Transverse colon (tissue), 4 donors: ENCODE measurements around the gene GAGE10. TPM values are rescaled to one million over a fixed set of nuclear protein-coding genes. Genes with fewer than 3 reads are reported as not detected.

ENCODE experiments used
- DNase-seq: peaks from one replicate; pipeline ENCODE4 v3.0.0-alpha.2; 2019
- H3K27ac ChIP-seq, 4 donors: fragments of 200-600 bp; sonication (generic); 2 replicates each; pipeline ENCODE4 v1.5.1; 2016 to 2018; ENCODE audit warnings: inconsistent platforms in 4 of 4
- H3K27me3 ChIP-seq: fragments of 200-600 bp; sonication (generic); 2 replicates; pipeline ENCODE4 v1.5.1; 2017; ENCODE audit warnings: inconsistent platforms
- H3K36me3 ChIP-seq, 4 donors: fragments of 200-600 bp; sonication (generic); 2 replicates each; pipeline ENCODE4 v1.5.1; 2017 to 2019; ENCODE audit warnings: inconsistent platforms in 4 of 4
- H3K4me1 ChIP-seq, 4 donors: fragments of 200-600 bp; sonication (generic); 2 replicates each; pipeline ENCODE4 v1.5.1; 2017 to 2020; ENCODE audit warnings: inconsistent platforms in 4 of 4
- H3K4me3 ChIP-seq, 4 donors: fragments of 200-600 bp; sonication (generic); 1 replicate in 1 of 4; 2 replicates in 3 of 4; pipeline versions ENCODE4 v1.5.1 to v1.6.1; 2017 to 2019; ENCODE audit warnings: inconsistent platforms in 4 of 4
- H3K9me3 ChIP-seq, 2 donors: fragments of 200-600 bp; sonication (generic); 2 replicates each; pipeline ENCODE4 v1.5.1; 2017 to 2019; ENCODE audit warnings: inconsistent platforms in 2 of 2
- EP300 ChIP-seq: sonication (generic); formaldehyde crosslinking; IDR thresholded peaks from one replicate; pipeline ENCODE4 v1.6.1; 2017; ENCODE audit warnings: antibody characterized with exemption, low read depth
- POLR2A ChIP-seq: fragments of 450-650 bp; IDR thresholded peaks from one replicate; pipeline ENCODE4 v1.6.1; 2016; ENCODE audit warnings: antibody characterized with exemption, mild to moderate bottlenecking, moderate library complexity
- POLR2AphosphoS5 ChIP-seq, 3 donors: sonication (generic); formaldehyde crosslinking; IDR thresholded peaks; one replicate each; pipeline ENCODE4 v1.6.1; 2016; ENCODE audit warnings: antibody characterized with exemption in 3 of 3
- WGBS, 2 donors: methylation state at CpG; one replicate each; pipeline ENCODE4 v1.1.5; 2018; ENCODE audit warnings: low coverage in 1 of 2; 5-methylcytosine and 5-hydroxymethylcytosine counted together
- in situ Hi-C, 4 donors: fragments of 200-750 bp; cut with MboI; loops; one replicate each; pipeline versions ENCODE4 v1.15.0 to v1.15.1; 2017; ENCODE audit warnings: low sequenced_read_pairs in 3 of 4, low pct_ligation_motif_present in 1 of 4, low pct_unique_long_range_greater_than_20kb in 1 of 4
- intact Hi-C: fragments of 100-400 bp; cut with DNase I; formaldehyde crosslinking; loops from one replicate; pipeline ENCODE4 v1.15.1; 2023; ENCODE audit warnings: low total_unique reads
- total RNA-seq, 4 donors: library from RNA; depleted of rRNA; stranded (reverse); fragments of >200 nt; gene quantifications; one replicate each; pipeline ENCODE4 v1.1.0, GENCODE V29; 2016
- TF ChIP-seq, protein P1 (sequence below), 5 experiments: fragments of 200-600 bp in 3 of 5; fragments of 450-650 bp in 2 of 5; sonication (generic) in 3 of 5; IDR thresholded peaks; 1 replicate in 2 of 5; 2 replicates in 3 of 5; pipeline ENCODE4 v1.5.1; 2016 to 2017; ENCODE audit warnings: antibody characterized with exemption in 5 of 5, inconsistent platforms in 3 of 5, mild to moderate bottlenecking in 2 of 5, moderate library complexity in 1 of 5

Gene GAGE10
- total RNA-seq, 4 donors from 2014 or later: not detected

DNA sequence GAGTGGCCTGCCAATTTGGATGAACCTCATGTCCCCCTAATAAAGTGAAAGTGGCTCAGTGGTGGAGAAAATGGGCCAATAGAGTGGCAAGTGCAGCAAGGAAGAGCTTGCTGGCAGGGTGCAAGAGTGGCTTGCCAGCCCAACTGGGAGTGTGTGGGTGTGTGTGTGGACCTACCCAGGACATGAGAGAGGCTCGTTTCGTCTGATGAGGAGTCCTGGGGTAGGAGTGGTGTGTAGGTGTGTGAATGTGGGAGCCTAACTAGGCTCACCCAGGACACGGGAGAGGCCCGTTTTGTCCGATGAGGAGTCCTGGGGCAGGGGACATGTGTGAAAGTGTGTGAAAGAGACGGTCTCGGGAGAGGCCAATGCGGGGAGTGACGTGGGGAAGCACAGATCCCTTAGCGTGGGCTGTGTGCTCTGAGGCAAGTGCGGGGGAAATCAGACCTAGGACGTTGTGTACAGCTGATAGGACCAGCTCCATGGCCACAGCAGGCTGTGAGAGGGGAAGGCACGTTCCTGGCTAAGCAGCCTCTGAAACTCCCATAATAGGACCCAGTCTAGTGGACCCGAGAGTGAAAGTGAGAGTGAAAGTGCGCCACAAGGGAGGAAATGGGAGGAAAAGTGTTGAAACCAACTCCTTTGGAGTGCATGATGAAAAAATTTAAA lies 5.3 kb downstream of the GAGE10 start:
- H3K4me1 ChIP-seq: peaks cover 0 to 11% (median 8%) of the 10 kb centered on the region in 4 donors
- WGBS, 2 donors: 57% methylated on average over 15 of the region's 15 CpGs; no CpG with 5 or more reads in 1 of the 2 donors
- intact Hi-C loops: no loop called here
- in situ Hi-C loops: no loop called here
- H3K4me3 ChIP-seq: peak overlapping the region in 3 of 4 donors; percentile 20 to 44 (median 25)
- no peaks in the 10 kb centered on the region for H3K9me3 ChIP-seq
- H3K27ac ChIP-seq: peak overlapping the region in 3 of 4 donors; percentile 69 to 80 (median 70)
- no peaks in the 10 kb centered on the region for H3K27me3 ChIP-seq
- H3K36me3 ChIP-seq: no peaks in the 10 kb centered on the region
- TF ChIP-seq, protein P1, sequence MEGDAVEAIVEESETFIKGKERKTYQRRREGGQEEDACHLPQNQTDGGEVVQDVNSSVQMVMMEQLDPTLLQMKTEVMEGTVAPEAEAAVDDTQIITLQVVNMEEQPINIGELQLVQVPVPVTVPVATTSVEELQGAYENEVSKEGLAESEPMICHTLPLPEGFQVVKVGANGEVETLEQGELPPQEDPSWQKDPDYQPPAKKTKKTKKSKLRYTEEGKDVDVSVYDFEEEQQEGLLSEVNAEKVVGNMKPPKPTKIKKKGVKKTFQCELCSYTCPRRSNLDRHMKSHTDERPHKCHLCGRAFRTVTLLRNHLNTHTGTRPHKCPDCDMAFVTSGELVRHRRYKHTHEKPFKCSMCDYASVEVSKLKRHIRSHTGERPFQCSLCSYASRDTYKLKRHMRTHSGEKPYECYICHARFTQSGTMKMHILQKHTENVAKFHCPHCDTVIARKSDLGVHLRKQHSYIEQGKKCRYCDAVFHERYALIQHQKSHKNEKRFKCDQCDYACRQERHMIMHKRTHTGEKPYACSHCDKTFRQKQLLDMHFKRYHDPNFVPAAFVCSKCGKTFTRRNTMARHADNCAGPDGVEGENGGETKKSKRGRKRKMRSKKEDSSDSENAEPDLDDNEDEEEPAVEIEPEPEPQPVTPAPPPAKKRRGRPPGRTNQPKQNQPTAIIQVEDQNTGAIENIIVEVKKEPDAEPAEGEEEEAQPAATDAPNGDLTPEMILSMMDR (IDR thresholded peaks at IDR 0.05): no peak
- TF ChIP-seq POLR2A (no peak), EP300 (no peak), POLR2AphosphoS5 (IDR thresholded peaks at IDR 0.05) (no peak)
- DNase-seq: no peak

GRCh38 chrX:49309401-49309981 lies 6.0 kb downstream of the GAGE10 start:
- H3K9me3 ChIP-seq: no peaks in the 10 kb centered on the region
- peak overlapping the region; percentile 42 to 80 (median 70) for H3K27ac ChIP-seq
- peak overlapping the region; percentile 5 to 44 (median 22) for H3K4me3 ChIP-seq
- no peak for TF ChIP-seq EP300
- no peak for TF ChIP-seq POLR2A
- TF ChIP-seq, protein P1 (IDR thresholded peaks at IDR 0.05): no peak
- TF ChIP-seq POLR2AphosphoS5 (IDR thresholded peaks at IDR 0.05): no peak
- intact Hi-C loops: no loop called here
- H3K36me3 ChIP-seq: no peaks in the 10 kb centered on the region
- no peaks in the 10 kb centered on the region for H3K27me3 ChIP-seq
- in situ Hi-C loops: no loop called here
- WGBS, 2 donors: 32% methylated on average over 8 of the region's 8 CpGs; no CpG with 5 or more reads in 1 of the 2 donors
- no peak for DNase-seq
- peaks cover 0 to 11% (median 8%) of the 10 kb centered on the region in 4 donors for H3K4me1 ChIP-seq

DNA sequence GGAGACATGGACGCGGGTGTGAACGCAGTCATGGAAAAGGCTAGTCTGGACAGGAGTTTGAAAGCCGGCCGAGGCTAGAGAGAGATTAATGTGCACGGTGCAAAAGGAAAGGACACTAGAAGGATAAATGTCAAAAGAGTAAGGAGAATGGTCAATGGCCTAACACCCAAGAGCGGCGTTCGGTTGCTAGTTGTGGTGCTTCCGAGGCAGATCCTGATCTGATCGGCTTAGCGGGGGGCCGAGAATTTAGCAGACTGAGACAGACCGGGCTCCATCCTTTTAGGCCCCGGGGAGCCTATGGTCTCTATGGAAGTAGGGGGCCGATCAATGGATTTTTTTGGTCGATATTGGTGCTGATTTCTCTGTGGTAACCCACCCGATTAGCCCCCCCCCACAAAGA lies 6.9 kb downstream of the GAGE10 start:
- H3K27ac ChIP-seq: no peak overlapping the region
- no peaks in the 10 kb centered on the region for H3K27me3 ChIP-seq
- no peak overlapping the region for H3K4me3 ChIP-seq
- in situ Hi-C loops (no loop called here), intact Hi-C loops (no loop called here)
- peaks cover 0 to 11% (median 8%) of the 10 kb centered on the region in 4 donors for H3K4me1 ChIP-seq
- no peak for DNase-seq
- H3K36me3 ChIP-seq: no peaks in the 10 kb centered on the region
- WGBS, 2 donors: 86% methylated on average over 7 to 18 of the region's 18 CpGs
- TF ChIP-seq POLR2A (no peak), EP300 (no peak), POLR2AphosphoS5 (IDR thresholded peaks at IDR 0.05) (no peak)
- TF ChIP-seq, protein P1 (IDR thresholded peaks at IDR 0.05): no peak
- no peaks in the 10 kb centered on the region for H3K9me3 ChIP-seq

DNA sequence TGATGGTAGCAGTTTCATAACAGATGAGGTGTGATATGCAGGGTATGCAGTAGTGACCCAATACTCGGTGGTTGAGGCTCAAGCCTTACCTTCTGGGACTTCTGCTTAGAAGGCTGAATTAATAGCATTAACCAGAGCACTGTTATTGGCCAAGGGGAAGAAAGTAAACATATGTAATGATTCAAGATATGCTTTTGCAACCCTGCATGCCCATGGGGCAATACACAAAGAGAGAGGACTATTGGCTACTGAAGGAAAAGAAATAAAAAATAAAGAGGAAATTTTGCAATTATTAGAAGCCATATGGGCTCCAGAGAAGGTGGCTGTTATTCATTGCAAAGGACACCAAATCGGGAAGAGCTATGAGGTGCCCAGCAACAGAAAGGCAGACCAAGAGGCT lies 8.7 kb downstream of the GAGE10 start:
- in situ Hi-C loops: no loop called here

More for the DNA sequence above, 8.7 kb downstream of the GAGE10 start:
- Histone ChIP-seq H3K27me3 (no peaks in the 10 kb centered on the region), H3K4me1 (peaks cover 0 to 11% (median 8%) of the 10 kb centered on the region in 4 donors), H3K36me3 (no peaks in the 10 kb centered on the region), H3K27ac (no peak overlapping the region), H3K4me3 (no peak overlapping the region), H3K9me3 (no peaks in the 10 kb centered on the region)
- DNase-seq: no peak
- intact Hi-C loops: no loop called here
- WGBS, 2 donors: 71% methylated on average over 2 of the region's 2 CpGs; no CpG with 5 or more reads in 1 of the 2 donors
- TF ChIP-seq POLR2AphosphoS5 (IDR thresholded peaks at IDR 0.05): no peak
- no peak for TF ChIP-seq POLR2A
- TF ChIP-seq, protein P1 (IDR thresholded peaks at IDR 0.05): no peak
- no peak for TF ChIP-seq EP300
